Omental fat pad (tissue), 4 donors: Measurements from ENCODE around the gene NUDT3. TPM values are rescaled to one million over a fixed set of nuclear protein-coding genes. Genes with fewer than 3 reads are reported as not detected.
"Not testable (repeated sequence)": the region's sequence is repeated elsewhere in the genome, so short reads cannot be mapped to it uniquely, and the experiment has no call there.

ENCODE experiments used
- ATAC-seq: fragments of 150-250 bp; one replicate; pipeline ENCODE4 v1.9.1; 2016; ENCODE audit warnings: mild to moderate bottlenecking, moderate library complexity; ENCODE audit not compliant: low FRiP score
- DNase-seq: peaks from one replicate; pipeline ENCODE4 v3.0.0-alpha.2; 2019; ENCODE audit warnings: low spot score
- total RNA-seq, 4 donors: library from RNA; depleted of rRNA; stranded (reverse); fragments of >200 nt; gene quantifications; one replicate each; pipeline ENCODE4 v1.1.0, GENCODE V29; 2016
- TF ChIP-seq, protein P1 (sequence below), 3 donors: fragments of 450-650 bp; IDR thresholded peaks; one replicate each; pipeline ENCODE4 v1.5.1; 2016 to 2017; ENCODE audit warnings: antibody characterized with exemption in 3 of 3, mild to moderate bottlenecking in 3 of 3, moderate library complexity in 2 of 3

The NUDT3 gene
- total RNA-seq, 4 donors from 2014 or later, result 21.3 to 46.0 (median 28.5) TPM

DNA sequence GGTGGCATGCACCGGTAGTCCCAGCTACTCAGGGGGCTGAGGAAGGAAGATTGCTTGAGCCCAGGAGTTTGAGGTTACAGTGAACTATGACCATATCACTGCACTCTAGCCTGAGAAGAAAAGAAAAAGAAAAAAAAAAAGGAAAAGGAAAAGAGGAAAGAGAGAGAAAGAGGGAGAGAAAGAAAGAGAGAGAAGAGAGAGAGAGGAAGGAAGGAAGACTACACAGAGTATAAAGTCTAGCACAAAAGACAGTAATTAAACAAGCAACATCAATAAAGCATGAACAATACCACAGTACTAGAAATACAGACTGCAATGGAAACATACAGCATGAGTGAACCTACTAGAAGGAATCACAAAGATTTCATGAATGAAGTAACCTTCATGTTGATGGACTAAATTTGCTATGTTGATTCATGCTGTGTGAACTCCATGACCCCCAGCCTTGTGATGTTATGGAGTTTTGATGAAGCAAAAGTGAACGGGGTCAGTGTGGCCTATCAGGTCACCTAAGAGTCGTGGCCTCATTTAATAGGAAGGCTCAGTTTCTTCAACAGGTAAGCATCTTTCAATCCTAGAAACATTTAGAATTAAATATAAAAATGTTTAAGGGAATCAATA, 57.6 kb downstream of the NUDT3 start:
- DNase-seq, result no peak
- TF ChIP-seq, protein P1, sequence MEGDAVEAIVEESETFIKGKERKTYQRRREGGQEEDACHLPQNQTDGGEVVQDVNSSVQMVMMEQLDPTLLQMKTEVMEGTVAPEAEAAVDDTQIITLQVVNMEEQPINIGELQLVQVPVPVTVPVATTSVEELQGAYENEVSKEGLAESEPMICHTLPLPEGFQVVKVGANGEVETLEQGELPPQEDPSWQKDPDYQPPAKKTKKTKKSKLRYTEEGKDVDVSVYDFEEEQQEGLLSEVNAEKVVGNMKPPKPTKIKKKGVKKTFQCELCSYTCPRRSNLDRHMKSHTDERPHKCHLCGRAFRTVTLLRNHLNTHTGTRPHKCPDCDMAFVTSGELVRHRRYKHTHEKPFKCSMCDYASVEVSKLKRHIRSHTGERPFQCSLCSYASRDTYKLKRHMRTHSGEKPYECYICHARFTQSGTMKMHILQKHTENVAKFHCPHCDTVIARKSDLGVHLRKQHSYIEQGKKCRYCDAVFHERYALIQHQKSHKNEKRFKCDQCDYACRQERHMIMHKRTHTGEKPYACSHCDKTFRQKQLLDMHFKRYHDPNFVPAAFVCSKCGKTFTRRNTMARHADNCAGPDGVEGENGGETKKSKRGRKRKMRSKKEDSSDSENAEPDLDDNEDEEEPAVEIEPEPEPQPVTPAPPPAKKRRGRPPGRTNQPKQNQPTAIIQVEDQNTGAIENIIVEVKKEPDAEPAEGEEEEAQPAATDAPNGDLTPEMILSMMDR (IDR thresholded peaks at IDR 0.05), result no peak
- ATAC-seq, result no peak

DNA sequence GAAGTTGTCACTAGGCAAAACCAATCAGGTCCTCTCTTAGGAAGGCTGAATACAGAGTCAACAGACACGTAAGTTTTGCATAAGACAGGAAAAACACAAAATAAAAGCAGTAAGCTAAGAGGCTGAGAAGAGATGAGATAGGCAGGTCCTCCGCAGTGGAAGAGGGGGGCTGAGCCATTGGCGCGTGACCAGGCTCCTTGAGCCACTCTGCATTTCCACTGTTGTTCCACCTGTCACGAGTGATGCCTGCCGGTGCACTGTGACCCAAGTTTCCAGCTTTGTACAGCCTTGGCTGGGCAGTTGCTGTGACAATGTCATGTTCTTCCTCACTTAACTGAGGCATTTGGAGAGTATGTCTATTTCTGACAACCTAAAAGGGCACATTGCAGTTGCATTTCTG, 58.6 kb downstream of the NUDT3 start:
- TF ChIP-seq, protein P1 (IDR thresholded peaks at IDR 0.05), result no peak
- DNase-seq (no peak), ATAC-seq (no peak)

DNA sequence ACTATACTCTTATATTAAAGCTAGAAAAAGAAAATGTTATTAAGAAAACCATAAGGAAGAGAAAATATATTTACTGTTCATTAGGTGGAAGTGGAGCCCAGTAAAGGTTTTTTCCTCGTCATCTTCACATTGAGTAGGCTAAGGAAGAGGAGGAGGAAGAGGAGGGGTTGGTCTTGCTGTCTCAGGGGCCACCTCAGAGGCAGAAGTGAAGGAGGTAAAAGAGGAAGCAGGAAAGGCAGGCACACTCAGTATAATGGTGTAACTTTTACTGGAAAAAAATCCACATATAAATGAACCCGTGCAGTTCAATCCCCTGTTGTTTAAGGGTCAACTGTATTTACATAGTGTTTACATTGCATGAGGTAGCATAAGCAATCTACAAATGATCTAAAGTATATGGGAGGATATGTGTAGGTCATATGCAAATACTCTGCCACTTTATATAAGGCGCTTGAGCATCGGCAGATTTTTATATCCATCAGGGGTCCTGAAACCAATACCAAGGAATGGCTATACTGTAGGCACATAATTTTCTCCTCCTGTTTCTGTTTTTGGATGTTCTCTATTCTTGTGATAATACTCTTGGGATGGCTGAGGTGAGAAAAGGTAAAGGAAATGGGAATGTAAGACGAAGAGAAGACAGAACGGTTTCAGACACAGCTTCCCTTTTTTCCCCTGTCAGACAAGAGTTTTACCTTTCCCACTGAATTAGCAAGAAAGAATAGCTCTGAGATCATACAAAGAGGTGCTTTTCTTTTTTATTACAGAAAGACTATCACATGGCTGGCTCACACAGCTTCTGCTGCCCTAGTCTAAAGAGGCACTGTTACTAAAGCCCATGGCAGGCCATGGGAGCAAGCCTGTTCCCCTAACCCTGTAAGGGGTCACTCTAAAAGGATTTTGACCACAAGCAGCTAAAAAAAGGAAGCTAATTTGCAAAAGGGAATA, 59.9 kb downstream of the NUDT3 start:
- no peak for DNase-seq
- ATAC-seq, result no peak
- TF ChIP-seq, protein P1 (IDR thresholded peaks at IDR 0.05), result no peak

DNA sequence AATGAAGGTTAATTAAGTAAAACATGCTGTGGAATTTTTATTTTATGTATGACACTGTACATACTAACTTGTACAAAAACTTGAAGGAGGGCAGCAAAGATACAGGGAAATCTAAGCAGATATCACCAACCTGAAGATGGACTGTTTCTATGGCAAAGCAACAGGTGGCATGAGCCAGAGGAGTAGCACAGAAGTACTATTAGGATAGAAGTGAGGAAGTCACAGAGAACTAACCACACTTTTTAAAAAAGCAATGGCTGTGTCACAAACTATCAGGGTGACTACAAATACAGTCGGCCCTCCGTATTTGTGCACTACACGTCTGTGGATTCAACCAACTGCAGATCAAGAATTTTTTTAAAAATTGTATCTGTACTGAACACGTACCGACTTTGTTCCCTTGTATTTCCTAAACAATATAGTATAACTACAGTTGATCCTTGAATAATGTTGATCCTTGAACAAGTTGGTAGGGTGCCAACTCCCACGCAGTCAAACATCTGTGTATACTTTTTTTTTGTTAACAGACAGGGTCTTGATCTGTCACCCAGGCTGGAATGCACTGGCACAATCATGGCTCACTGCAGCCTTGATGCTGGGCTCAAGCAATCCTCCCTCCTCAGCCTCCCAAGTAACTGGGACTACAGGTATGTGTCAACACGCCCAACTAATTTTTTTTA, 61.0 kb downstream of the NUDT3 start:
- ATAC-seq (no peak), DNase-seq (no peak)
- TF ChIP-seq, protein P1 (IDR thresholded peaks at IDR 0.05), result no peak

DNA sequence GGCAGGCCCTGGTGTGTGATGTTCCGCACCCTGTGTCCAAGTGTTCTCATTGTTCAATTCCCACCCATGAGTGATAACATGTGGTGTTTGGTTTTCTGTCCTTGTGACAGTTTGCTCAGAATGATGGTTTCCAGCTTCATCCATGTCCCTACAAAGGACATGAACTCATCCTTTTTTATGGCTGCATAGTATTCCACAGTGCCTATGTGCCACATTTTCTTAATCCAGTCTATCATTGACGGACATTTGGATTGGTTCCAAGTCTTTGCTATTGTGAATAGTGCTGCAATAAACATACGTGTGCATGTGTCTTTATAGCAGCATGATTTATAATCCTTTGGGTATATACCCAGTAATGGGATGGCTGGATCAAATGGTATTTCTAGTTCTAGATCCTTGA, 62.7 kb downstream of the NUDT3 start:
- not testable (repeated sequence) for DNase-seq, ATAC-seq

DNA sequence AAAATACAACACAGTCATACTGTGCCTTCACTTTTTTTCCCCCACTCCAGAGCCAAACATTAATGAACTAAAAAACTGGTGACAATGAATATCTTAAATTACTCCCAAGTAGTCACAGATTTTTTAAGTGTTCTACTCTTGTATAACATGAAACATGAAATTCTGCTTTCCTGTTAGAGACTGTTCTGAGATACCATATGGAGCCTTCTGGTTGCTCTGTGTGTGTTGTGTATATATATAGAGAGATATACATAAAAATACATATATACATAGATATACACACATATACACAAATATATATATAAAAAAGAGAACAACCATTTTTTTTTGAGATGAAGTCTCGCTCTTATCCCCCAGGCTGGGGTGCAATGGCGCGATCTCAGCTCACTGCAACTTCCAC, 63.5 kb downstream of the NUDT3 start:
- ATAC-seq, result no peak
- no peak for DNase-seq
- TF ChIP-seq, protein P1 (IDR thresholded peaks at IDR 0.05), result no peak

DNA sequence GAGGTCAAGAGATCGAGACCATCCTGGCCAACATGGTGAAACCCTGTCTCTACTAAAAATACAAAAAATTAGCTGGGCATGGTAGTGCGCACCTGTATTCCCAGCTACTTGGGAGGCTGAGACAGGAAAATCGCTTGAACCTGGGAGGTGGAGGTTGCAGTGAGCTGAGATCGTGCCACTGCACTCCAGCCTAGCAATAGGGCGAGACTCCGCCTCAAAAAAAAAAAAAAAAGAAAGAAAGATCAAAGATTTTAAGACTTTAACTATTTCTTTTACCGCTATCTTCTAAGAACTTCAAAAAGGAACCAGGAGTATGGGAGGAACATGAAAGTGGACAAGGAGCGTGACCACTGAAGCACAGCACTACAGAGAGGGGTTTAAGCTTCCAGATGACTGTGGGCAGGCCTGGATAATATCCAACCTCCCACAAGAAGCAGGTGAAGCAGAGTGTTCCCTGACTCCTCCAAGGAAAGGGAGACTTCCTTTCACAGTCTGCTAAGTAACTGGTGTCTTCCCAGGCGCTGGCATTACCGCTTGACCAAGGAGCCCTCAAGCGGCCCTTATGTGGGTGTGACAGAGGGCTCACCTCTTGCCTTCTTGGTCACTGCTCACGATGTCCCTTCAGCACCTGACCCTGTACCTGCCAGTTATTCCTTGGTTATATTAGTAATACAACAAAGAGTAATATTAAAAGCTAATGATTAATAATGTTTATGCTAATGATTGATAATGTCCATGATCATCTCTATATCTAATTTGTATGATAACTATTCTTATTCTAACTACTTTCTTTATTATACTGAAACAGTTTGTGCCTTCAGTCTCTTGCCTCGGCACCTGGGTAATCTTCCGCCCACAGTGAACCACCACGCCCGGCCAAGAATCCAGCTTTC, 64.9 kb downstream of the NUDT3 start:
- not testable (repeated sequence) for DNase-seq, ATAC-seq
